Dermis blood vessel endothelial cell (primary cell): ENCODE results near the gene RSRC1. TPM values are rescaled to one million over a fixed set of nuclear protein-coding genes. Genes with fewer than 3 reads are reported as not detected.
"Not testable (repeated sequence)": the region's sequence is repeated elsewhere in the genome, so short reads cannot be mapped to it uniquely, and the experiment has no call there.

Source experiments
- DNase-seq: peaks from one replicate; pipeline ENCODE4 v3.0.0; 2010
- total RNA-seq: library from RNA; depleted of rRNA; stranded (reverse); fragments of >200 nt; gene quantifications from 2 replicates; pipeline ENCODE4 v1.2.3, GENCODE V29; 2014

RSRC1 gene
- total RNA-seq, 1 donor from 2014 or later, result 35.7 TPM

- no peak for DNase-seq
Measured at GRCh38 chr3:158101335-158102241, 8.3 kb upstream of the RSRC1 start.

- DNase-seq, result no peak
Measured at GRCh38 chr3:158102242-158103080, 7.4 kb upstream of the RSRC1 start.

- DNase-seq, result peak; percentile 11
Measured at GRCh38 chr3:158103081-158103886, 6.6 kb upstream of the RSRC1 start.

- peak; percentile 9 for DNase-seq
Measured at GRCh38 chr3:158103887-158104327, 6.0 kb upstream of the RSRC1 start.

GRCh38 chr3:158104431-158104921 lies 5.4 kb upstream of the RSRC1 start:
- DNase-seq, result peak; percentile 10

- peak; percentile 11 for DNase-seq
Measured at GRCh38 chr3:158105119-158105709, 4.7 kb upstream of the RSRC1 start.

GRCh38 chr3:158105710-158106253 lies 4.1 kb upstream of the RSRC1 start:
- peak; percentile 33 for DNase-seq

GRCh38 chr3:158106766-158107471 lies 3.0 kb upstream of the RSRC1 start:
- peak; percentile 15 for DNase-seq

- peak; percentile 16 for DNase-seq
Measured at GRCh38 chr3:158107605-158108444, 2.1 kb upstream of the RSRC1 start.

- DNase-seq, result no peak
Measured at GRCh38 chr3:158108445-158108985, 1.4 kb upstream of the RSRC1 start.

GRCh38 chr3:158109295-158109803 lies 540 bp upstream of the RSRC1 start:
- DNase-seq, result no peak

GRCh38 chr3:158110658-158111018 lies 749 bp downstream of the RSRC1 start:
- no peak for DNase-seq

- DNase-seq, result no peak
Measured at GRCh38 chr3:158111861-158112260, 2.0 kb downstream of the RSRC1 start.

GRCh38 chr3:158113595-158113994 lies 3.7 kb downstream of the RSRC1 start:
- not testable (repeated sequence) for DNase-seq

GRCh38 chr3:158120330-158120729 lies 10.4 kb downstream of the RSRC1 start:
- DNase-seq, result no peak

- DNase-seq, result no peak
Measured at GRCh38 chr3:158121295-158121694, 11.4 kb downstream of the RSRC1 start.

- DNase-seq, result not testable (repeated sequence)
Measured at GRCh38 chr3:158122721-158123120, 12.8 kb downstream of the RSRC1 start.

- DNase-seq, result no peak
Measured at GRCh38 chr3:158127250-158128219, 17.6 kb downstream of the RSRC1 start.
